ENCODE measurements around the gene OSBPL1A.

- TF ChIP-seq SIN3A (IDR thresholded peaks at IDR 0.05; ENCODE audit: borderline replicate concordance, insufficient read depth, low read length) (no peak), REST (IDR thresholded peaks at IDR 0.05; ENCODE audit: insufficient read depth in 1 of 2, low read depth in 2 of 2, low read length in 2 of 2) (no peak), POLR2AphosphoS5 (IDR thresholded peaks at IDR 0.05; ENCODE audit: low read depth, low read length) (no peak)
Measured at GRCh38 chr18:24199372-24199962, 198.2 kb downstream of the OSBPL1A start.

Measured in PFSK-1 (cell line).